Measurements from ENCODE around the gene CAP2.
"Not testable (repeated sequence)": the region's sequence is repeated elsewhere in the genome, so short reads cannot be mapped to it uniquely, and the experiment has no call there.

The CAP2 gene

DNA sequence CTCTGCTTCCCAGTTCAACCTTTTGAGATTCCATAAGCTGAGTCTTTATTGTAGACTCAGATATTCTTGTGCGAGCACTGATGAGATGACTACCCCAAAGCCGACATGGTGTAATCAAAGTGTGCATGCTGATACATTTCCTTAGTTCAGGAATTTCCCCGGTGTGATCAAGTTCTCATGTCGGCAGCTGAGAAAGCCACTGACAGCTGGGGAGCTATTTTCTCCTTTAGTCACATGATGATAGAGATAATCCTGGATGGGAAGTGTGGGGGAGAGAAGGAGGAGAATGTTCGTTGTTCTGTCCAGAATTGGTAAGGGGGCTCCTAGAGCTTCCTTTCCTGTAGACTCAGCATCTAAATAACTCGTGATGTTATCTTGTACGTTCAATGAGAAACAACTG lies 7.7 kb upstream of the CAP2 start:
- DNase-seq = no peak
- no peak for TF ChIP-seq GATA1 (IDR thresholded peaks at IDR 0.05; ENCODE audit: low read depth, low read length)

DNA sequence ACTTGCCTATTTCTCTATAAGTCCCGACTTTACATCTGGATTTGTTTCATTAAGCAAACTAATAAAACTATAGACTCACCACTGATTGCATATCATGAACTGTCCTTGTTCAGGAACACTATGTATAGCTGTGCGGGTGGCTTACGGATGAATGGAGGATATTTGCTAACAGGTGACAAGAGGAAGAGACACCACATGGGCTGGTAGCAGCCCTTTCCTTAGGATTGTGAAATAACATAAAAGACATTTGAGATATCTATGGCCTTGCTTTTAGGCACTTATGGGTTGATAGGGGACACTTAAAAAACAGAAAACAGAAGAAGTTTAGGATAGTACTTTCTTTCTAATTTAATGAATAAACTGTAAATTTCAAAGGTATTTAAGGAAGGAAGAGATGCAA lies 5.0 kb upstream of the CAP2 start:
- TF ChIP-seq POLR2A (IDR thresholded peaks at IDR 0.05; ENCODE audit: low read length) (no peak), GATA1 (IDR thresholded peaks at IDR 0.05; ENCODE audit: low read depth, low read length) (no peak)
- DNase-seq = no peak

DNA sequence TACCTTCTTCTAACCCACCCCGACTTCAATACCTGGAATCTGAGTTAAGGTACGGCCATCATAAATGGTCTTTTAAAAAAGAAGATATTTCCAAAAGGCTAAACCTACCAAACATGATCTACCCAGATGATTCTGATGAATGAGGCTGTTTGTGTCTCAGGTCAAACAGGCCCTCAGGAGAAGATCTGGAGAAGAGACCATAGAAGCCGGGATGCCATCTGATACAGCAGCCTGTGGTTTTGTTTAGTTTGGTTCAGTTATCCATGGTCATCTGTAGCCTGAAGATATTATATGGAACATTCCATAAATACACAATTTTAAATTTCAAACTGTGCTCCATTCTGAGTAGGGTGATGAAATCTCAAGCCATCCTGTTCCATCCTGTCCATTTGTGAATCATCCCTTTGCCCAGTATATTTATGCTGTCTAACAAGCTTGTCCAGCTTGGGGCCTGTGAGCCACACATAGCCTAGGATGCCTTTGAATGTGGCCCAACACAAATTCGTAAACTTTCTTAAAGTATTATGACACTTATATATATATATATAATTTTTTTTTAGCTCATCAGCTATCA lies 4.0 kb upstream of the CAP2 start:
- DNase-seq = no peak
- TF ChIP-seq POLR2A (IDR thresholded peaks at IDR 0.05; ENCODE audit: low read length) = no peak
- TF ChIP-seq GATA1 (IDR thresholded peaks at IDR 0.05; ENCODE audit: low read depth, low read length) = no peak

DNA sequence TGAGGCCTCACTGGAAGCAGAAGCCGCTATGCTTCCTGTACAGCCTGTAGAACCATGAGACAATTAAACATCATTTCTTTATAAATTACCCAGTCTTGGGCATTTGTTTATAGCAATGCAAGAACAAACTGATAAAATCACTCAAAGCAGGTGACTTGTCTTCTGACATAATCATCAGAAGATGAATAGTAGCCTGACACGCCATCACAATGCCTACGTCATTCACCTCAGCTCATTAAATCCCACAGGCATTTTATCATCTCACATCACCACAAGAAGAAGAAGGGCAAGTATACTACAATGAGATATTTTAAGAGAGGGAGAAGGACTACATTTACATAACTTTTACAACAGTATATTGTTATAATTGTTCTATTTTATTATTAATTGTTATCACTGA lies 3.1 kb upstream of the CAP2 start:
- TF ChIP-seq GATA1 (IDR thresholded peaks at IDR 0.05; ENCODE audit: low read depth, low read length) (no peak), POLR2A (IDR thresholded peaks at IDR 0.05; ENCODE audit: low read length) (no peak)

DNA sequence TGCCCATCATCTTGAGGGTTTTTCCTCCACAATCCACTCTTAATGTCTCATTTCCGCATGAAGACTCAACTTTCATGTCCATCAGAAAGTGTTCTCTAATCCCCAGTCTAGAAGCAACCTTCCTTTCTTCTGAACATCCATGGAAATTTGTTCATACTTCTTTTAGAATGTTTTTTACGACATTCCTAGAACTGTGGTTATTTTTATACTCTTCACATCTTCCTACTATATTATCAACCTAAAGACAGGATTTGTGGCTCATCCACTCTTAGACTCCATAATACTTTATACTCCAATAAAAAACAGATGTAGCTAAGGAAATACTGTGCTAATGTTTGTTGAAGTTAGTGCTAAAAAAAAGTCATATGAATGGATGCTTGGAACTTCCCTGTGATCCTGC lies 1.4 kb upstream of the CAP2 start:
- no peak for DNase-seq
- TF ChIP-seq GATA1 (IDR thresholded peaks at IDR 0.05; ENCODE audit: low read depth, low read length) = no peak

More for the DNA sequence above, 3.1 kb upstream of the CAP2 start:
- DNase-seq = no peak

DNA sequence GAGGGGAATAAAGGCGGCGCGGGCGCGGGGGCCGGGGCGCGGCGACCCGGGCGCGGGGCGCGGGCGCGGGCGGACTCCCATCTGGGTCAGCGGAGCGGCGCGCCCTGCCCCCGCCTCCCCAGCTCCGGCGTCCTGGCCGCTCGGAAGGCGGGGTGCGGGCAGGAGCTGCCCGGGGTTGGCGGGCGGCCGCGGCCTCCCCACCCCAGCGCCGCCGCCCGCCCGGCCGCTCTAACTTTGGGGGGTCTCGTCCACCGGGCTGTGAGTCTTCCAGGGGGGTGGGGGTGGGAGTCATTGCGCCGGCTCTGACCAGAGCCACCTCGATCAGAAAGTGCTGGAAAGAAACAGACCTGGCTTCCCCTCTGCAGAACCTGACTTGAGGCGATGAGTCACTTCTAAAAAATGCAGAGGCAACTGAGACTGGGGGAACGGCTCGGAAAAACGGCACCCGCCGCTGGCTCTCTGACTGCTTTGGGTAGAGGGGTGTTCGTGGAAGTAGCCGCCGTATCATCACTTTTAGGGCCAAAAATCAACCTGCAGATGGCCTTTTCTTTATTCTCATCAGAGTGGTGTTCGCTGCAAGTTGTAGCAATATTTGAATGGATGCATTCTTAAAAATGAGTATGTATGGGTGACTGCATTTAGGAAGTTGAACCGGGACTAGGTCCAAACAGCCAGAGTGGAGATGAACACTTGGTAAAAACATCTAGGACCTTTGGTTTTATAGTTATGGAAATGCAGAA lies 667 bp downstream of the CAP2 start:
- DNase-seq = no peak
- TF ChIP-seq POLR2A (IDR thresholded peaks at IDR 0.05; ENCODE audit: low read length) = no peak
- TF ChIP-seq GATA1 (IDR thresholded peaks at IDR 0.05; ENCODE audit: low read depth, low read length) = no peak

DNA sequence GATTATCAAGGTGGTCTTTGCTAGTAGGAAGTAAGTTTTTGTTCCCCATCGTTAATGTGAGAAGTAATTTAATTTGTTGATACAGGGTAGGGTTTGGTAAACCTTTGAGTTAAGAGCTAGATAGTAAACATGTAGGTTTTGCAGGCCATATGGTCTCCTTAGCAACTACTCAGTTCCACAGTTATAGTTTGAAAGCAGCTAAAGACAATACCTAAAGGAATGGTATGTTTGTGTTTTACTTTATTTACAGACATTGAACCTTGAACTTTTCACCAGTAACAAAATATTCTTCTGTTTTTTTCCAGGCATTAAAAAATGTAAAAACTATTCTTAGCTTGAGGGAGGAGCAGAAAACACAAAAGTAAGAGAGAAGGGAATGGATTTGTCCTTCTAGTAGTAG lies 1.7 kb downstream of the CAP2 start:
- no peak for DNase-seq
- TF ChIP-seq GATA1 (IDR thresholded peaks at IDR 0.05; ENCODE audit: low read depth, low read length) (no peak), POLR2A (IDR thresholded peaks at IDR 0.05; ENCODE audit: low read length) (no peak)

DNA sequence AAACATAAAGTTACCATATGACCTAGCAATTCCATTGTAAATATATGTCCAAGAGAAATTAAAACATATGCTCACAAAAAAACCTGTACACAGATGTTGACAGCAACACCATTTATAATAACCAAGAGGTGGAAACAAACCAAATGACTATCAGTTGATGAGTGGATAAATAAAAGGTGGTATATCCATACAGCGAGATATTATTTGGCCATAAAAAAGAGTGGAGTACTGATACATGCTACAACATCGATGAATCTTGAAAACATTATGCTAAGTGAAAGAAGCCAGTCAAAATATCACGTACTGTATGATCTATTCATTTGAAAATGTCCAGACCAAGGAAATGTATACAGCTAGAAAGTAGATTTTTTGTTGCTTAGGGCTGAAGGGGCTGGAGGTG lies 2.9 kb downstream of the CAP2 start:
- DNase-seq = no peak
- TF ChIP-seq POLR2A (IDR thresholded peaks at IDR 0.05; ENCODE audit: low read length) (no peak), GATA1 (IDR thresholded peaks at IDR 0.05; ENCODE audit: low read depth, low read length) (no peak)

DNA sequence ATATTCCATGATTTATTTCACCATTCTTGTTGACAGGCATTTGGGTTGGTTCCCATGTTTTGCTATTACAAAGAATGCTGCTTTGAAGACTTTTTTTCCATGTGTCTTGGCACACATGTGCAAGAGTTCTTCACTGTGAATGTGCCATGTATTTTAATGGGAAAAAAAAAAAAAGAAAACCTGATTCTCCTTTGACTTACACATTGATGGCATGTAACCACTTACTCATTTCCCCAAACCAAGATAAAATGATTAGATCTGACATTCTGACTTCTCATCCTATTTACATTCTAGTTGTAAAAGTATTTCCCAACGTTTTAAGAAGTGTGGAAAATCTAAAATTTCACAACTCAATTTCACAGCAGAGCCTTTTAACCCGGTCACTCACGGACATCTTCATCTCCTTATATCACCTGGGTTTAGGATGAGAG lies 4.4 kb downstream of the CAP2 start:
- TF ChIP-seq GATA1 (IDR thresholded peaks at IDR 0.05; ENCODE audit: low read depth, low read length) = no peak
- no peak for TF ChIP-seq POLR2A (IDR thresholded peaks at IDR 0.05; ENCODE audit: low read length)
- DNase-seq = no peak

DNA sequence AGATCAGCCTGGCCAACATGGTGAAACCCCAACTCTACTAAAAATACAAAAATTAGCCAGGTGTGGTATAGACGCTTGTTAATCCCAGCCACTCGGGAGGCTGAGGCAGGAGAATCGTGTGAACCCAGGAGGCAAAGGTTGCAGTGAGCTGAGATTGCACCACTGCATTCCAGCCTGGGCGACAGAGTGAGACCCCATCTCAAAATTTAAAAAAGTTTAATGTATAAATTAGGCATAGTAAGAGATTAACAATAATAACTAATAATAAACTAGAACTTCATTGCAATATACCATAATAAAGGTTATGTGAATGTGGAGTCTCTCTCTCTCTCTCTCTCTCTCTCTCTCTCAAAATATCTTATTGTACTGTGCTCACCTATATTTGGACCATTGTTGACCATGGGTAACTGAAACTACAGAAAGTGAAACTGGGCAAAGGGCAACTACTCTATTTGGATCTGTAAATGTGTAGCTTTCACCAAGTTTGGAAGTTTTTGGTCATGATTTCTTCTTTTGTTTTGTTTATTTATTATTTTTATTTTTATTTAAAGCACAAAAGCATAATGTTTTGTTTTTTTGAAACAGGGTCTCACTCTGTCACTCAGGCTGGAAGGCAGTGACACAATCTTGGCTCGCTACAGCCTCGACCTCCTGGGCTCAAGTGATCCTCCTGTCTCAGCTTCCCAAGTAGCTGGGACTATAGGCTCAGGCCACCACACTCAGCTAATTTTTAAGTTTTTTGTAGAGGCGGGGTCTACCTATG lies 12.0 kb downstream of the CAP2 start:
- not testable (repeated sequence) for DNase-seq

DNA sequence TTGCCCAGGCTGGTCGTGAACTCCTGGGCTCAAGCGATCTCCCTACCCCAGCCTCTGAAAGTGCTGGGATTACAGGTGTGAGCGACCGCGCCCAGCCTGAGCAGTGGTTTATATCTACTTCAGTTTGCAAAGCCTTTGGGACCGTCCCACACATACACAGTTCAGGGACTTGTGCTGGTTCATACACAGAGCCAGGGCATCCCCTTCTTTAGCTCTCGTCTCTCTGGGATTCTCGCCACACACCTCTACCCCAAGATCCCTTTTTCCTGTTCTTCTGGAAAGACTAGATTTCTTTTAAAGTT lies 12.5 kb downstream of the CAP2 start:
- DNase-seq = no peak
- TF ChIP-seq GATA1 (IDR thresholded peaks at IDR 0.05; ENCODE audit: low read depth, low read length) = no peak
- no peak for TF ChIP-seq POLR2A (IDR thresholded peaks at IDR 0.05; ENCODE audit: low read length)

DNA sequence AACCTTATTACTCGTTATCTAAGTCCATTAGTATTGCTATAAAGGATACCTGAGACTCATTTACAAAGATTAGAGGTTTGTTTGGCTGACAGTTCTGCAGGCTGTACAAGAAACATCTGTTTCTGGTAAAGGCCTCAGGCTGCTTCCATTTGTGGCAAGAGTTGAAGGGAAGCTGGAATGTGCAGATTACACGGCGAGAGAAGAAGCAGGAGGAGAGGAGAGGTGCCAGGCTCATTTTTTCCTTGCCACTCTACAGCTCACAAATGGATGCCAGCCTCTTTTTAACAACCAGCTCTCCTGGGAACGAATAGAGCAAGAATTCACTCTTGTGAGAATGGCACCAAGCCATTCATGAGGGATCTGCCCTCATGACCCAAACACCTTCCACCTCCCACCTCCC lies 14.7 kb downstream of the CAP2 start:
- no peak for TF ChIP-seq GATA1 (IDR thresholded peaks at IDR 0.05; ENCODE audit: low read depth, low read length)
- no peak for TF ChIP-seq POLR2A (IDR thresholded peaks at IDR 0.05; ENCODE audit: low read length)
- DNase-seq = no peak

DNA sequence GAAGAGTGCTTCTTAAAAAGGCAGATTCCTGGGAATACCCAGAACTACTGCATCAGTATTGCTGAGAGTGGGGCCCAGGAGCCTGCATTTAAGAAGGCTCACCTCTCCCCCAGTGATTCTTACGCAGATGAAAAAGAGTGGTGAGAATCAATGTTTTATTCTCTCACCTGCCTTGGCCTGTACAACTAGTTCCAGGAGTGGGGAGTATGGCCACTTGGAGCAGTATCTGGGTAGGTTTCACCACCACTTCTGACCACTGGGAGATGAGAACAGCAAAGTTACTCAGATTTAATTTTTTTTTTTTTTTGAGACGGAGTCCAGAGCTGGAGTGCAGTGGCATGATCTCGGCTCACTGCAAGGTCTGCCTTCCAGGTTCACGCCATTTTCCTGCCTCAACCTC lies 16.9 kb downstream of the CAP2 start:
- no peak for TF ChIP-seq GATA1 (IDR thresholded peaks at IDR 0.05; ENCODE audit: low read depth, low read length)
- no peak for TF ChIP-seq POLR2A (IDR thresholded peaks at IDR 0.05; ENCODE audit: low read length)
- DNase-seq = no peak

DNA sequence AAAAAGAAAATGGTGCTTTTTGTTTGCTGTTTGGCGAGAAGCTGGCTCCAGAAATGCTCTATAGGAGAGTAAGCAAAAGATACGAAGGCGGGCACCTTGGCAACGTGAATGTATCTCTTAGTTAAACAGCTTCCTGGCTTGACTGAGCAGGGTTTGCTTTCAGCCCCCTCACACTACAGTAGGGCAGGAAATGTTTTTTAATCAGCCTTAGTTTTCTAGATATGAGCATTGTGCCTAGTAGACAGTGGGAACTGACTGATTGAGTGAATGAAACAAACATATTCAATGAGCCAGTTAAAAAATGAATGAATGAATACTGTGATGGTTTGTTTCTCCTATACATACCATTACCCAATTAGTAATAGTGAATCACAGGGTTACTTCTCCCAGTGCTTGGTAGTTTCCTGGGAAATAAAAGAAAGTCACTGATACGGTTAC lies 19.9 kb downstream of the CAP2 start:
- TF ChIP-seq POLR2A (IDR thresholded peaks at IDR 0.05; ENCODE audit: low read length) (no peak), GATA1 (IDR thresholded peaks at IDR 0.05; ENCODE audit: low read depth, low read length) (no peak)
- no peak for DNase-seq

DNA sequence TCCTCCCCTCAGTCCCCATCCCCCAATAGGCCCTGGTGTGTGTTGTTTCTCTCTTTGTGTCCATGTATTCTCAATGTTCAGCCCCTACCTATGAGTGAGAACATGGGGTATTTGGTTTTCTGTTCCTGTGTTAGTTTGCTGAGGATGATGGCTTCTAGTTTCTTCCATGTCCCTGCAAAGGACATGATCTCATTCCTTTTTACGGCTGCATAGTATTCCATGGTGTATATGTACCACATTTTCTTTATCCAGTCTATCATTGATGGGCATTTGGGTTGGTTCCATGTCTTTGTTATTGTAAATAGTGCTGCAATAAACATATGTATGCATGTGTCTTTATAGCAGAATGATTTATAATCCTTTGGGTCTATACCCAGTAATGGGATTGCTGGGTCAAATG lies 21.0 kb downstream of the CAP2 start:
- DNase-seq = not testable (repeated sequence)

All from erythroblast (primary cell).